A549 treated with RU486 at 1 μM for 4 hours (cell line): ENCODE results near the gene ELAPOR2. TPM values are rescaled to one million over a fixed set of nuclear protein-coding genes. Genes with fewer than 3 reads are reported as not detected.

ENCODE experiments used
- total RNA-seq: library from RNA; stranded (reverse); fragments of 200-300 nt; extraction: Qiagen RNA extraction; gene quantifications from 5 replicates; pipeline ENCODE4 v1.2.3, GENCODE V29; 2022; ENCODE audit warnings: low read depth

ELAPOR2 gene
- 0.06 to 0.17 TPM in 2 of 5 replicates, not detected in the others for total RNA-seq

DNA sequence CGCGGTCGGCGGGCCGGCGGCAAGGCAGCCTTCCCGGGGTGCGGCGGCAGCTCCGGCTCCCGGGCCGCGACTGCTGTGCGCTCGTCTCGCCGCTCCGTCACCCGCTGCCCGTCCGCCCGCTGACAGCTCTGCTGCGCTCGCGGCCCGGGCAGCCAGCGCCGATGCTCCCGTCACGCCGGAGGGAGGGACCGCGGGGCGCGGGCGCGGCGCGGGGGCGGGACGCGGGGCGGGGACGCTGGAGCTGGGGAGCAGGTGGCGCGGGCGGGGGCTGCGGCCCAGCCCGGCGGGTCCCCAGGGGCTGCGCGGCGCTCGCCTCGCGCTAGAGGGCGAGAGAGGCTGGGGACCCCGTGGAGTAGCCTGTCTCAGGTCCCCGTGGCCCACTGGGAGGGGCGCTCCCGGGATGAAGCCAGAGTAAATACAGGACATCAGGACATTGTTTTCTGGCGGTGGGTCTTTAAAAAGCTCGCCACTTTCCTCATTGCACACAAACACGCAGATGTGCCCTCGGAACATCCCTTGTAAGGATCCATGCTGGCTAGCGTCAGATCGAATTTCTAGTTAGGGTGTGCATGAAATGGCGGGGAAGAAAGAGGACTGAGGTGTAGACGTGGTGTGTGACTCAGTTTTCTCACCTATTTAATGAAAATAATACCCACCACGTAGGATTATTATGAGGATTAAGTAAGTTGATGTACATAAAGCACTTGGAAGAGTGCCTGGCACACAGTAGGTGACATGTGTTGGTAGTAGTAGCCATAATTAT is at the start of gene ELAPOR2:
Gene ELAPOR2 (minus strand): TSS at position 130 of the 763 bp plus-strand sequence. CDS start 141 bp downstream, outside the sequence.

Other genes with a start within 250 kb of the ELAPOR2 start
- gene DMTF1, start 92.8 kb upstream of the ELAPOR2 start, total RNA-seq: 14.7 to 21.4 TPM (median 19.2 TPM) in 5 replicates
- 16.5 to 31.4 TPM (median 29.4 TPM) in 5 replicates for gene TMEM243, start 160.1 kb upstream of the ELAPOR2 start, total RNA-seq